Measurements from ENCODE around the gene EEA1. TPM values are rescaled to one million over a fixed set of nuclear protein-coding genes. Genes with fewer than 3 reads are reported as not detected.
A peak's percentile ranks its signal among the peaks of the same experiment; 100 is the strongest.
"Not testable (repeated sequence)": the region's sequence is repeated elsewhere in the genome, so short reads cannot be mapped to it uniquely, and the experiment has no call there.

Gene EEA1
- total RNA-seq, 4 donors from 2014 or later = 18.6 to 28.7 (median 20.8) TPM

GRCh38 chr12:92796650-92797049 lies 132.4 kb downstream of the EEA1 start:
- no peak for DNase-seq
- TF ChIP-seq POLR2A (IDR thresholded peaks at IDR 0.05) = no peak
- TF ChIP-seq CTCF (IDR thresholded peaks at IDR 0.05 in 4 of 5, conservative IDR thresholded peaks at IDR 0.05 in 1 of 5) = no peak
- H3K4me1 ChIP-seq = no peaks in the 10 kb centered on the region
- H3K9me3 ChIP-seq = no peaks in the 10 kb centered on the region
- in situ Hi-C loops (cut with MboI; ENCODE audit: low sequenced_read_pairs in 4 of 4) = loop anchor here in 1 of 4 donors (25.0 kb wide), 1 partner anchor 141 kb away; the partner anchor contains the start of gene EEA1
- no peak overlapping the region for H3K4me3 ChIP-seq
- peaks cover 0 to 31% of the 10 kb centered on the region in 2 donors for H3K36me3 ChIP-seq
- no peaks in the 10 kb centered on the region for H3K27me3 ChIP-seq
- no peak overlapping the region for H3K27ac ChIP-seq
- intact Hi-C loops (cut with DNase I; ENCODE audit: low total_unique reads) = no loop called here
- ATAC-seq = no peak

GRCh38 chr12:92794814-92795213 lies 134.3 kb downstream of the EEA1 start:
- H3K4me3 ChIP-seq = no peak overlapping the region
- peaks cover 0 to 15% of the 10 kb centered on the region in 2 donors for H3K36me3 ChIP-seq
- H3K9me3 ChIP-seq = no peaks in the 10 kb centered on the region
- TF ChIP-seq CTCF (IDR thresholded peaks at IDR 0.05 in 4 of 5, conservative IDR thresholded peaks at IDR 0.05 in 1 of 5) (no peak), POLR2A (IDR thresholded peaks at IDR 0.05) (no peak)
- ATAC-seq = no peak
- H3K4me1 ChIP-seq = no peaks in the 10 kb centered on the region
- intact Hi-C loops (cut with DNase I; ENCODE audit: low total_unique reads) (no loop called here), in situ Hi-C loops (cut with MboI; ENCODE audit: low sequenced_read_pairs in 4 of 4) (loop anchor here in 1 of 4 donors (25.0 kb wide), 1 partner anchor 142 kb away; the partner anchor contains the start of gene EEA1)
- no peak overlapping the region for H3K27ac ChIP-seq
- no peak for DNase-seq
- H3K27me3 ChIP-seq = no peaks in the 10 kb centered on the region

GRCh38 chr12:92794356-92794755 lies 134.7 kb downstream of the EEA1 start:
- H3K27ac ChIP-seq; intact Hi-C loops (cut with DNase I; ENCODE audit: low total_unique reads); H3K27me3 ChIP-seq; H3K9me3 ChIP-seq; DNase-seq; H3K4me1 ChIP-seq; ATAC-seq; H3K4me3 ChIP-seq: not testable (repeated sequence)
- in situ Hi-C loops (cut with MboI; ENCODE audit: low sequenced_read_pairs in 4 of 4) = loop anchor here in 1 of 4 donors (25.0 kb wide), 1 partner anchor 143 kb away; the partner anchor contains the start of gene EEA1
- H3K36me3 ChIP-seq = peaks cover 0 to 15% of the 10 kb centered on the region in 2 donors

GRCh38 chr12:92786045-92786444 lies 143.1 kb downstream of the EEA1 start:
- in situ Hi-C loops (cut with MboI; ENCODE audit: low sequenced_read_pairs in 4 of 4) = loop anchor here (10.0 to 25.0 kb wide), 3 partner anchors 151 to 629 kb away; partner anchors contain the start of gene EEA1 (in 1 of the 4)
- TF ChIP-seq POLR2A (IDR thresholded peaks at IDR 0.05) = no peak
- no peak for TF ChIP-seq CTCF (IDR thresholded peaks at IDR 0.05 in 4 of 5, conservative IDR thresholded peaks at IDR 0.05 in 1 of 5)

GRCh38 chr12:92785563-92785950 lies 143.5 kb downstream of the EEA1 start:
- H3K9me3 ChIP-seq = no peaks in the 10 kb centered on the region
- peaks cover 18 to 29% of the 10 kb centered on the region in 2 donors for H3K4me1 ChIP-seq
- intact Hi-C loops (cut with DNase I; ENCODE audit: low total_unique reads) = loop anchor here (5.0 kb wide), 2 partner anchors 142 to 632 kb away; partner anchors contain the start of gene EEA1
- no peak overlapping the region for H3K4me3 ChIP-seq
- H3K27ac ChIP-seq = peak overlapping the region; percentile 25 to 51 (median 32)
- DNase-seq (no peak), ATAC-seq (no peak)
- no peak for TF ChIP-seq CTCF (IDR thresholded peaks at IDR 0.05 in 4 of 5, conservative IDR thresholded peaks at IDR 0.05 in 1 of 5)
- TF ChIP-seq POLR2A (IDR thresholded peaks at IDR 0.05) = no peak
- in situ Hi-C loops (cut with MboI; ENCODE audit: low sequenced_read_pairs in 4 of 4) = loop anchor here (10.0 to 25.0 kb wide), 3 partner anchors 152 to 629 kb away; partner anchors contain the start of gene EEA1 (in 1 of the 4)
- no peaks in the 10 kb centered on the region for H3K36me3 ChIP-seq
- H3K27me3 ChIP-seq = no peaks in the 10 kb centered on the region

More at GRCh38 chr12:92786045-92786444, 143.1 kb downstream of the EEA1 start:
- Histone ChIP-seq H3K4me1 (peaks cover 18 to 29% of the 10 kb centered on the region in 2 donors), H3K4me3 (no peak overlapping the region), H3K27ac (peak overlapping the region; percentile 25 to 51 (median 32)), H3K27me3 (no peaks in the 10 kb centered on the region), H3K36me3 (no peaks in the 10 kb centered on the region), H3K9me3 (no peaks in the 10 kb centered on the region)
- intact Hi-C loops (cut with DNase I; ENCODE audit: low total_unique reads) = loop anchor here (5.0 kb wide), 2 partner anchors 141 to 631 kb away; partner anchors contain the start of gene EEA1
- DNase-seq (no peak), ATAC-seq (peak; percentile 85 to 87)

Measured in gastrocnemius medialis (tissue), 4 donors.